Prostate gland (tissue), 2 donors: ENCODE data around the gene FAM117B.

Experiments
- CTCF ChIP-seq, 4 experiments: fragments of 200-600 bp in 2 of 4; fragments of 450-650 bp in 2 of 4; sonication (generic) in 2 of 4; IDR thresholded peaks; 1 replicate in 3 of 4; 2 replicates in 1 of 4; pipeline ENCODE4 v1.5.1; 2016 to 2019; ENCODE audit warnings: antibody characterized with exemption in 4 of 4, mild to moderate bottlenecking in 2 of 4, moderate library complexity in 2 of 4
- POLR2A ChIP-seq: fragments of 450-650 bp; IDR thresholded peaks from one replicate; pipeline ENCODE4 v1.6.1; 2016; ENCODE audit warnings: antibody characterized with exemption, mild to moderate bottlenecking

- TF ChIP-seq CTCF (IDR thresholded peaks at IDR 0.05) (no peak), POLR2A (no peak)
These were observed 54.7 kb downstream of the FAM117B start for GRCh38 chr2:202689459-202689858.
